Stimulated activated CD8-positive, alpha-beta memory T cell treated with anti-CD3 and anti-CD28 coated beads, Interleukin-12 subunit alpha, Interleukin-12 subunit beta, amount 100 ng/mL, for 24 hours (primary cell): ENCODE measurements around the gene UBLCP1.
"Not testable (repeated sequence)": the region's sequence is repeated elsewhere in the genome, so short reads cannot be mapped to it uniquely, and the experiment has no call there.

Experiments
- DNase-seq: peaks from one replicate; pipeline ENCODE4 v3.0.0-alpha.2; 2020; ENCODE audit errors: extremely low read depth

Gene UBLCP1, protein sequence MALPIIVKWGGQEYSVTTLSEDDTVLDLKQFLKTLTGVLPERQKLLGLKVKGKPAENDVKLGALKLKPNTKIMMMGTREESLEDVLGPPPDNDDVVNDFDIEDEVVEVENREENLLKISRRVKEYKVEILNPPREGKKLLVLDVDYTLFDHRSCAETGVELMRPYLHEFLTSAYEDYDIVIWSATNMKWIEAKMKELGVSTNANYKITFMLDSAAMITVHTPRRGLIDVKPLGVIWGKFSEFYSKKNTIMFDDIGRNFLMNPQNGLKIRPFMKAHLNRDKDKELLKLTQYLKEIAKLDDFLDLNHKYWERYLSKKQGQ

DNA sequence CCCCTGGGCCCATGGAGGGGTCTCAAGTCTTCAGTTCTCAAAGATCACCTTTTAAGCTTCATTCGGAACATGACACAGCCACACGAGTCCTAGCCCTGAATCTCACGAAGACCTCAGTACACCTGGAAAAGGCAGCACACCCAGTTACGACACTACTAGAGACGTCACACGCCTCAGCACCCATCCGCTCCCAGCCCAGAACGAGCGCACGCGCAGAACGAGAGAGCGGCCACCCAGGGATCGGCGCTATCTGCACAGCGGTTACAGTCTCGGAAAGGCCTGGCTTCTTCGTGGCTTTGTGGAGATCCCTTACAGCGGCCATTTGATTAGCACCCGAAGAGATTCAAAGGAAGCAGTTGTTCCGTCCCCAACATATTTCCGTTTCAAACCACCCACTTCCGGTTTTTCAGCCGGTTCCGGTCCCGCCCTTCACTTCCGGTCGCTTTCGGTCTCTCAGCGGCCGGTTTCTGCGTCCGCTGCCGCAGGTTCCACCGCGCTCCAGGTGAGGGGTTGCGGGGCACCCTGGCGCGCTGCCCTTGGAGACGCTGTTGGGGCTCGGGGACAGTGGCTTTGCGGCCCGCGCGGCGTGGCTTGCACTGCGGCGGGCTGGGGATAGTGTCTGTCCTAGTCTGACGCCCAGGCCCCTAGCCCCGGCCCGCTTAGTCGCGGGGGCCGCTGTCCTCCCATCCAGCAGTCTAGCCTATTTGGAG is at the start of gene UBLCP1:
UBLCP1 (plus strand) TSS at position 432 of the 710 bp plus-strand sequence. CDS start 5,626 bp downstream, outside the sequence.
- DNase-seq = peak; percentile 53

DNA sequence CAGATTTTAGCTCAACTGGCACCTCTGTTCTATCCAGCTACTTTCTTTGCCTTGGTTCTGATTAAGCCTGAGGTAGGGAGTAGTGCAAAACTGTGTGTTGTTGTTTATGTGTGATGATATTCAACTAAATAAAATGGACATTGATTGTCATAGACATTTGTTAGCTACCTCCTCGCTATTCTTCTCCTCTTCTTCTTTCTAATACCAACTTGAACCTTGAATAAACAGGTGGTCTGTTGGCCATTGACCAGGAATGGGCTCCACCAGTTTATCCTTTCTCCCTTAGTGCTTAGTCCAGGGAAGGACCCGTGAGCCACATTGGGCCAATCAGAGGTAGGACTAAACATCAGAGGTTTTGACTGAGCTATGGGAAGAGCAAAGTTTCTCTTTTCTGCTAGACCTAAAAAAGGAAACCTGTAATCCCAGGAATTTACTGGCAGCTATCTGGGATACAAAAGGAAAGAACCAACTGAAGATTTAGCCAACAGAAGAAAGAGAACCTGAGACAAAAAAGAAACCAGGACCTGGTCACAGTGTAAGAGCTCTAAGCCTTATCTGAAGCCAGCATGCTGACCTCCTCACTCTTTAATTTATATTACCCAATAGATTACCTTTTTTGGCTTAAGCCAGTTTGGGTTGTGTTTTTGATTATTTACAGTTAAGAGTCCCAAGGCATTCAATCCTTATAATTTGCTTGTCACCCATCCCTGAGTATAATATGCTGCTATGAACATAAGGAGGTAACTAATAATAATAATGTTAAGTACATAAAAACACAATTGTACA is 48.4 kb upstream of the UBLCP1 start:
- no peak for DNase-seq

DNA sequence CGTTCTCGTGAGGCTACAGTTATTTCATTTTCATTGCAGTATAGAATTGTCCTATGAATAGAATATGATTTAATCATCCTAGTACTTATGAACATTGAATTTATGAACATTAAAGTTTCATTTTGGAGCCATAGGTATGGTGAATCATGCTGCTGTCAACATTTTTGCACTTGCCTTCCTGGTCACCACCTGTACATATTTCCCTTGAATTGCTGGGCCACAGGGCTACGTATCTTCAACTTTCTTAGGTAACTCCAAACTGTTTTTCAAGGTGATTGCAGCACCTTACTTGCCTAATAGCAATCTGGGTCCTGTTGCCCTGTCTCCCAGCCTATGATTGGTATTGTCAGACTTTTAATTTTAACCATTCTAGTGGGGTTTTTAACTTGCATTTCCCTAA is 47.2 kb upstream of the UBLCP1 start:
- DNase-seq = no peak

DNA sequence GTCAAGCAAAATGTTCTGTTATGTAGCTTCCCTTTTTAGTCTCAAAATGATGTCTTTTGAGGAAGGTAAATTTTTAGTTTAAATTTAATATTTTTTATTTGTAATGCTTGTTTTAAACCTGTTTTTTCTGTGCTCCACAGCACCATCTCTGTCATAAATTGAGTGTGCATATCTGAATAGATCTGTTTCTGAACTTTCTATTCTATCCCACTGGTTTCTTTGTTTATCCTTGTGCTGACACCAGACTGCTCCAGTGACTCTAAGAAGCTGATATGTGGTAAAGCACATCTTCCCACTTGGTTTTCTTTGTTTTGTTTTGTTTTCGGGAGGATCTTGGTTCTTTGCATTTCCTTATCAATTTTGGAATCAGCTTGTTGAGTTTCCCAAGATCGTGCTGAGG is 46.6 kb upstream of the UBLCP1 start:
- no peak for DNase-seq

DNA sequence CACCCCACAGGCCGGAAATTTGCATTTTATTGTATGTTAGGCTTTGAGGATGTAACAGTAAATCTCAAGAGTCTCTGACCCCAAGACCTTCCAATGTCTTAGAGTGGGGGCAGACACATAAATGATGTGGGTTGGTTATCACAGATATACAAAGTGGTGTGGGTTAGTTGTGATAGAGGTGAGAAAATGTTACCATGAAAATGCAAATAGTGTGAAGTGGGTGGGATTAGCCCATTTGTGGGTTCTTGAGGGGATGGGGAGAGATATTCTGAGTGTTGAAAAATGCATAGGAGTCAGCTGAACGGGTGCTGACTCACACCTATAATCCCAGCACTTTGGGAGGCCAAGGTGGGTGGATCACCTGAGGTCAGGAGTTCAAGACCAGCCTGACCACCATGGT is 45.9 kb upstream of the UBLCP1 start:
- no peak for DNase-seq

DNA sequence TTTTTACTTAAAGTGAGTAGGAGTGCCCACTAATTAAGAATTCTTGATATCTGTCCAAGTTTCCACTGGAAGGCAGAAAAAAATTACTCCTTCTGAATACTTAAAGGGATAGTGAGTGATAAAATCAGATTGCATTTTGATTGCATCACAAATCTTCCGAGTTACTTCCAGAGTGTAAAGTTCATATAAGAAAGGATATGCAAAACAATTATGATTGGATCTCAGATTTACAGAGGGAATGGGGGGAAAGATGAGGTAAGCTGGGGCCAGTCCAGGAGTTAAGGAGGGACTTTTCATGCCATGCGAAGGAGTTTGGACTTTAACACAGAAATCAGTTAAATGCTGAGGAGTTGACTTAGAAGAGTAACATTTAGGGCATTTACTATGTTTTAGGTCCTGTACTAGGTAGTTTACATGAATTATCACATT is 44.5 kb upstream of the UBLCP1 start:
- no peak for DNase-seq

DNA sequence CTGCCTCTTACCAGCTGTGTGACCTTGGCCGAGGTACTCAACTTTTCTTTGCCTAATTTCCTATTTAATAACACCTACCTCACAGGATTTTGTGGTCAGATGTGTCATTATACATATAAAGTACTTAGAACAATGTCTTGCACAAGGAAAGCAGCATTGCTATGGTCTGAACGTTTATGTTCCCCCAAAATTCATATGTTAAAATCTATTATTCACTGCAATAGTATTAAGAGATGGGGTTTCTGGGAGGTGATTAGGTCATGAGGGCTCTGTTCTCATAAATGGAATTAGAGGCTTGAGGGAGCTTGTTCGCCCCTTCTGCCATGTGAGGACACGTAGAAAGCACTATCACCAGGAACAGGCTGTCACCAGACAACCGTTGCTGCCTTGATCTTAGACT is 42.9 kb upstream of the UBLCP1 start:
- no peak for DNase-seq

DNA sequence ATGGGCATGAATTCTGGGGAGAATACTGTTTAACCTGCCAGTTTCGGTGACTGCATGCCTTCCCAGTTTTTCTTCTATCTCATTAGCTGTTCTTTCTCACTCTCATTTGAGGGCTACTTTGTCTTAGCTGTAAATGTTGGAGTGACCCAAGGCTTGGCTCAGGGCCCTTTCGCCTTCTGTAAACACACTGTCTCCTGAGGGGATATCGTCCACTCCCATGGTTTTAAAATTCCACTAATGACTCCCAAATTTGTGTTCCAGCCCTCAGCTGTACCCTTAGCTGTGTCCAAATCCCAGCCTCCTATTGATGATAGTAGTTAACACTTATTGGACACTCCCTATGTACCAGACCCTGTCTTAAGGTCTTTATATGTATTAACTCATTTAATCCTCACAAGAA is 39.6 kb upstream of the UBLCP1 start:
- DNase-seq = no peak

DNA sequence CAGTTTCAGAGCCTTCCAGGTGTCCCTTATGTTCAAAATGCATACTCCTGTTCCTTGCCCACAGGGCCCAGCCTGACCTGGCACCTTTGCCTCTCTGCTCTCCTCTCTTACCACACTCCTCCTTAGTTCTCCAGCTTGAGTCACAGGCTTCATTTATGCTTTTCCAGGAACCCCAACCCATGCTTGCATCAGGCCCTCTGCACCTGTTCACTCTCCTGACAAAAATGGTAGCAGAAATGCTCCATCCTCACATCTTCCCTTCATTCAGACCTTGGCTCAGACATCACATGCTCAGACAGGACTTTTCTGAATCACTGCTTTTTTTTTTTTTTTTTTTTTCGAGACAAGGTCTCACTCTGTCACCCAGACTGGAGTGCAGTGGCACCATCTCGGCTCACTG is 38.6 kb upstream of the UBLCP1 start:
- DNase-seq = no peak

DNA sequence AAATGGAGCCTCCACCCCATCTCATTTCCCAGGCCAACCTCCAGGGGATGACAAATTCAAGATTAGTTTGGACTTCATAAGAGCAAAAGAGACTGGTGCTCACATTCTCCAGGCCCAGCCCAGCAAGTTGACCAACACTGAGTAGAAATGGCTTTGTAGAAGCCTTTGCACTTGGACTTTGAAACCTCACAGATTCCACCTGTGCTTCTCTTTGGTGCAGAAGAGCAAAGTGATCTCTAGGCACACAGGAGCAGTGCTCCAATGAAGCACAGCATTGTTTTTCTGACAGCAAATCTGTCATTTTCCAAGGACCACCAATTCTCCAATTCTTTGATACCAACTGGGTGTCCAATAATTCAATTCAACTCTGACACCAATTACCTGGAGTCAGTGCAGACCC is 36.6 kb upstream of the UBLCP1 start:
- no peak for DNase-seq

DNA sequence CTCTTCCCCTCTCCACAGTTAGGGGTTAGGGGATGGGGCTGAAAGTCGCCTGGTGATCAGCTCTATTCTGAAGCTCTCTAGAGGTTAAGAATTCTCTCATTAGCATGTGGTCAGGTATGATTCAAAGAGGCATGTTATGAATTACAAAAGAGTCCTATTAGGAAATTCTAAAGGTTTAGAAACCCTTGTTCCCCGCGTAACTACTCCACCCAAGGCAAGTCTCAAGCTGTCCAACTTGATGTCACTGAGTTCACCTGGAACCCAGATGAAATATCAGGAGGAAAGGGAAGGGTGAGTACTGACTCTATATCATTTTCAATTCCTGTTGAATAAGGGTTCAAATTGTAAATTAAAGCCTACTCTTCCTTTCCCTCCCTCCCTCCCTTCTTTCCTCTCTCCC is 35.6 kb upstream of the UBLCP1 start:
- DNase-seq = no peak

DNA sequence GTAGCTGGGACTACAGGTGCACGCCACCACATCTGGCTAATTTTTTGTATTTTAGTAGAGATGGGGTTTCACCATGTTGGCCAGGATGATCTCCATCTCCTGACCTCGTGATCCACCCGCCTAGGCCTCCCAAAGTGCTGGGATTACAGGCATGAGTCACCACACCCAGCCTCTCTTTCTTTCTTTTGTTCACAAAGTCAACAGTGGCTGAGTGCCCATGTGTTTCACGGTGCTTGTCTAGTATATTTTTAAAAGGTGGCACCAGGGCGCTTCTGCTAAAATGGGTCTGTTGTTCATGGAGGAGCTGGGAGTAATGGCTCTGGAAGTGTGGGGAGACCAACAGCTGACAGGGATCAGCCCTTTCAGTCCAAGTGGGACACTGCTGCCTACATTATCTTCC is 35.0 kb upstream of the UBLCP1 start:
- DNase-seq = not testable (repeated sequence)

DNA sequence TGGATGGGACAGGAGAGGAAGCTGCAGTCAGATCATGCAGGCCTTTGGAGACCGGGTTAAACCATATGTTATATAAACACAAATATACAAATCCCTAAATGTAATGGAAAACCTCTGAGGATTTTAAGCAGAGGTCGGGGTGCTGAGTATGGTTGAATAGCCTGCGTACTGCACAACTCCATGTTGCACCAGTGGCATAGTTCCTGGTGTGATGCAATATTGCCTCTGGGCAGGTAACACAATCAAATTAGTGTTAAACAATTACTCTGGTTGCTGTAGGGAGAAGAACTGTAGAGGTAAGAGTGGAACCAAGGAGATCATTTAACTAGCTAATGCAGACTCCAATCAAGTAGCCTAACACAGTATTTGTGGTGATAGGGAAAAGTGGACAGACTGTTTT is 32.4 kb upstream of the UBLCP1 start:
- DNase-seq = no peak

DNA sequence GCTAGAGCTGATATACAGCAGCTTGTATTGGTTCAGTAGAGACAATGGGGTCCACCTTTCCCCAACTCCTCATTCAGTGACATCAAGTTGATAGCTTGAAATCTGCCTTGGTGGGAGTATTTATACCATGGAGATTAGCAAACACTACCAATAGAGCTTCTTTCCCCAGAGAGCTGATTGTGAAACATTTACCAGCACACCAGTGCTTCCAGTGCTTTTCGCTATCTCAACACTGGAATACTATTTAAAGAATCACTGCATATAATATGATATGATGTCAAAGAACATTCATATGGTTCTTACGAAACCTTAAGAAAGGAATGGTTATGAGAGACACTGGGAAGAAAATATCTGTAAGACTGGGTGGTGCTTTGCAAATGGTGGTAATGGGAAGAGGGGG is 31.9 kb upstream of the UBLCP1 start:
- DNase-seq = no peak

DNA sequence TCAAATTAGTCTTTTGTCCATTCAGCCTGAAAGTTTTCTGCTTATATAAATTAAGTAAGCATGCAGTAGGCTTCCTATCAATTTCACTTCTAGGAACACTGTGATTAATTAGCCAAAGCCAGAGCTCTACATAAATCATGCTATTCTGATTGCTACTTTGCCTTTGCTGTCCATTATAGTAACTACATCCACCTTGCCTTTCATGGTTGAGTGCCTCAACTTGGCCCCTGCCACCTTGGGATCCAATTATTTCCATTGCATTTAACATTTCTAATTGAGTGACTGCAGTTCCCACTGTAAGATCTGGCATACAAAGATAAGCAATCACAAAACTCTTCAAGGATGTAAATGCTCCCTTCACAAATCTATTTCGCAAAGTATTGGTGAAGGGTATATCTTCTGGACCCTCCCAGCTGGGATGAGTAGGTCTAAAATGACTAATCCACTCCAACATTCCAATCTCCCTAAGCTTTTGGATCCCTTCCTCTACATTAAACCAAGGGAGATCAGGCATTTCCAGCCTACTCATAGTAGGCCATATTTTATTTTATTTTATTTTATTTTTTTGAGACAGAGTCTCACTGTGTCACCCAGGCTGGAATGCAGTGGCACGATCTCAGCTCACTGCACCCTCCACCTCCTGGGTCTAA is 27.1 kb upstream of the UBLCP1 start:
- not testable (repeated sequence) for DNase-seq

DNA sequence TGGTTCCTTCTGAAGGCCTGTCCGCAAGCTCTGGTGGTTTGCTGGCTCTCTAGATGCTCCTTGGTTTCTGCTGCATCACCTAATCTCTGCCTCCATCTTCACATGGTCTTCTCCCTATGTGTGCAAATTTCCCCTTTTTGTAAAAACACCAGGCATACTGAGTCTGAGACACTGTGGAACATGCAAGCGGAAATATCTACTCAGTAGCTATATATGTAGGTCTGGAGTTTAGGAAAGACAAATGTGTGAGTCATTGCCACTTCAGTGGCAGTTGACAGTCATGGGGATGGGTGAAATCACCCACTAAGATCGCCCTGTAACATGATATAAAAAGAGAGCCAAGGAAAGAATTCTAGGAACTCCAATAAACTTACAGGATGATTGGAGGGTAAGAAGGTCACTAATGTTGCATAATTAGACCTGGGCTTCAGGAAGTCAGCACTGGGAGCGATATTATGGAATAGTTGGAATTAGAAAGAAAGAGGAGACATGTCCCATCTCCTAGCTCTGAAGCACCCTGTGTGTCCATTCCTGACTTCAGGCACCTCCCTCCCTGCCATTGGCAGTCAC is 22.7 kb upstream of the UBLCP1 start:
- no peak for DNase-seq

DNA sequence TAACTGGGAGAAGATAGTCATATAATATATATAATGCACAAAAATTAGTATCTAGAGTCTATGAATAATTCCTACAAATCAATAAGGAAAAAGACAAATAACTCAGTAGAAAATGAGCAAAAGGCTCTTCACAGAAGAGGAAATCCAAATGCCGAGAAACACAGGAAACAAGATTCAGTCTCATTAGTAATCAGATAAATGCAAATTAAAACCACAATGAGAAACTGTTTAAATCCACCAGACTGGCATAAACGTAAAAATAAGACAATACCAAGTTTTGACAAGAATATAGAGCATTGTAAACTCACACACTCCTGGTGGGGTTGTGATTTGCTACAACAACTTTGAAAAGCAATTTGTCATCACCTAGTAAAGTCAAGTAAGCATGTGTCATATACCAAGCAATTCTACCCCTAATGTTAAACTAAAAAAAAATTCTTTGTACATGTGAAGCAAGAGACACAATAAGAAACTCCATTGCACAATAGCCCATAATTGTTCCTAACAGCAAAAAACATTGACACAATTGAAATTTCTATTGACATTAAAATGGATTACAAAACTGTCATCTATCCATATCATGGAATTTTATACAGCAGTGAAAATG is 21.0 kb upstream of the UBLCP1 start:
- DNase-seq = no peak

DNA sequence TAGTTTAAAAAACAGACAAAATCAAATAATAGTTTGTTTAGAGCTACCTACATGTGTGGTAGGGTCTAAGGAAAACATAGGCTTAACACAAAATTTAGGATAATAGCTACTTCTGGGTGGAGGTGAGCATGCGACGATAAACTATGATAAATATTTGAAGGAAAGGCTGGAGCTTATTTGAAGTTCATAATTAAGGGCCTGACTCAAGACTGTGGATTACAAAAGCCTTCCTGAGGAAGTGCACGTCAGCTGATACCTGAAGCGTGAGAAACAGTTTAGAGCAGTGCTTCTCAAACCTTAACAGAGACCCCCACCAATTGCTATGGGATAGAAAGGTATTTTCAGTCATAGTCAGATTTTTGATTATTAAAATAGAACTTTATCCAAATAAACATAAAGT is 20.4 kb upstream of the UBLCP1 start:
- no peak for DNase-seq

DNA sequence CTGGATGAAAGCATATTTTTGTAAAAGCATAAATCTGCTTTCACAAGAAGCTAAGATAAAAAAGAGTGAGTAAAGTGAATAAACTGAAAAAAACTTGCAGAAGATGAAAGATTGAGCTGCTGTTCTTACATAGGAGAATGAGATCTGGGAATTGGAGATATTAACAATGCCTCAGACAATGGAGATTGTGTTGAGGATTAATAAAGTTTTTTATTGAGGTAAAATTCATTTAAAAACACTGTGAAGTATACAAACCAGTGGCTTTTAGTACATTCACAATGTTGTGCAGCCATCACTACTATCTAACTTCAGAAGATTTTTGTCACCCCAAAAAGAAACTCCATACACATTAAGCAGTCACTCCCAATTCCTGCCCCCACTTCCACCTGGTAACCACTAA is 19.7 kb upstream of the UBLCP1 start:
- DNase-seq = no peak

DNA sequence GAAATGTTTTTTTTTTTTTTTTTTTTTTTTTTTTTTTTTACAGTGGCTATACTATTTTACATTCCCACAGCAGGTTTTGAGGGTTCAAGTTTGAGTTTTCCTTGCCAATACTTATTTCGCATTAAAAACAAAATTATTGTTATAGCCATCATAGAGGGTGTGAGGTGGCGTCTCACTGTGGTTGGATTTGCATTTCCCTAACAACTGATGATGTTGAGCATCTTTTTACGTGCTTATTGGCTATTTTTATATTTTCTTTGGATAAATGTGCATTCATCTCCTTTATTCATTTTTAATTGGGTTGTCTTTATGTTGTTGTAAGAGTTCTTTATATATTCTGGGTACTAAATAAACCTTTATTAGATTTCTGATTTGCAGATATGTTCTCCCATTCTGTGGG is 18.9 kb upstream of the UBLCP1 start:
- no peak for DNase-seq

DNA sequence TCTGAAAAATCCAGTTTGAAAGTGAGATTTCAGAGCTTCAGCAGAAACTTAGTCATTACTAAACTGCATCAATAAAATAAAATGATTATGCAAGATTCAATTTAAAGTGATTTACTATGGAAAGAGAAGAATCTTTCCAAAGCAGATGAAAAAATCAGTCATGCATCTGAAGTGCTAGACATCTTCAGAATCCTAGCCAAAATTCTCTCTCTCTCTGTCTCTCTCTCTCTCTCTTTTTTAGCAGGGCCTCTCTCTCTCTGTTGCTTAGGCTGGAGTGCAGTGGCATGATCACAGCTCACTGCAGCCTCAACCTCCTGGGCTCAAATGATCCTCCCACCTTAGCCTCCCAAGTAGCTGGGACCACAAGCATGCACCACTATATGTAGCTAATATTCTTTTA is 18.2 kb upstream of the UBLCP1 start:
- no peak for DNase-seq
